ENCODE results near the gene TFEB.

DNA sequence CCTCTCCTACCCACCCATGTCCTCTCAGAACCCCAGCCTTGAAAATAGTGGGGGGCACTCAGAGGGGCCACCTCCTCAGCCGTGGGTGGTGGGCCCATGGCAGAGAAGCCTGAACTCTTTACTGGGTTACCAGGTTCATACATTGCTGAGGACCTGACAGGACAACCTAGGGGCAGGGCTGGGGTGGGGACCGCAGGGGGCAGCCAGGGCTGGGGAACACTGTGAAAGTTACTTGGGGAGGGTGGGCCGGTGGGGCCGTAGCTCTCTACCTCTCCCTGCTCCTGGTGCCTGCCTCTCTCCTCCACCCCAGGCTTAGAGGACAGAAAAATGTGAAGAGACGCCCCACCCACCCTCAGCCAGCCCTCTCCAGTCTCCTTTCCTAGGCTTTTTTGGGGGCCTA is 81.7 kb downstream of the TFEB start:
- no peak for TF ChIP-seq EP300 (IDR thresholded peaks at IDR 0.05; ENCODE audit: borderline replicate concordance)
- TF ChIP-seq FOXM1 (IDR thresholded peaks at IDR 0.05; ENCODE audit: borderline replicate concordance, low read depth): no peak
- TF ChIP-seq RAD21 (IDR thresholded peaks at IDR 0.05; ENCODE audit: low read depth): no peak
- no peak for TF ChIP-seq TEAD4 (IDR thresholded peaks at IDR 0.05)

All from Ishikawa (cell line).